OCI-LY7 (cell line): ENCODE measurements around the gene BDKRB2. TPM values are rescaled to one million over a fixed set of nuclear protein-coding genes. Genes with fewer than 3 reads are reported as not detected.

Source experiments
- BruUV-seq: library from RNA; stranded (reverse); fragments of 400-500 nt; replicated peaks from 2 replicates; lab custom pipeline; 2021; lab: Mats Ljungman, UMichigan
- CTCF ChIA-PET: fragments of 300-600 bp; sonication (Branson Sonifier 250); formaldehyde crosslinking; loops from one replicate; lab custom pipeline; 2022; ENCODE audit warnings: antibody characterized with exemption; ENCODE audit not compliant: unreplicated experiment; lab: Charles Lee
- POLR2A ChIA-PET: fragments of 300-600 bp; sonication (Branson Sonifier 250); formaldehyde crosslinking; loops from one replicate; lab custom pipeline; 2022; ENCODE audit warnings: antibody characterized with exemption; lab: Charles Lee
- DNase-seq: peaks from one replicate; pipeline ENCODE4 v3.0.0-alpha.2; 2015; ENCODE audit warnings: low spot score
- H2AFZ ChIP-seq: fragments of 200-600 bp; sonication (generic), shearing (Covaris generic); 2 replicates; pipeline ENCODE4 v1.6.1; 2014; ENCODE audit warnings: mild to moderate bottlenecking, antibody characterized with exemption, low read length, moderate library complexity
- H3K27ac ChIP-seq: fragments of 200-600 bp; sonication (generic); 2 replicates; pipeline ENCODE4 v1.5.1; 2014; ENCODE audit warnings: mixed run types, low read depth, mild to moderate bottlenecking, moderate library complexity, low read length, inconsistent platforms; ENCODE audit not compliant: poor library complexity, severe bottlenecking
- H3K36me3 ChIP-seq: fragments of 200-600 bp; sonication (generic); 2 replicates; pipeline ENCODE4 v1.6.1; 2014; ENCODE audit warnings: mild to moderate bottlenecking, antibody characterized with exemption, low read length, moderate library complexity, mixed read lengths; ENCODE audit not compliant: insufficient read depth
- H3K4me1 ChIP-seq: fragments of 200-600 bp; sonication (generic); 2 replicates; pipeline ENCODE4 v1.5.1; 2014; ENCODE audit warnings: mild to moderate bottlenecking, low read length; ENCODE audit not compliant: insufficient read depth, poor library complexity, severe bottlenecking
- H3K4me2 ChIP-seq: fragments of 200-600 bp; sonication (generic); 2 replicates; pipeline ENCODE4 v1.6.1; 2014; ENCODE audit warnings: mild to moderate bottlenecking, low read length
- H3K4me3 ChIP-seq: fragments of 200-600 bp; sonication (generic); 2 replicates; pipeline ENCODE4 v1.5.1; 2014; ENCODE audit warnings: mild to moderate bottlenecking, low read depth, low read length; ENCODE audit not compliant: poor library complexity, severe bottlenecking
- H3K79me2 ChIP-seq: fragments of 200-600 bp; sonication (generic); 2 replicates; pipeline ENCODE4 v1.6.1; 2016; ENCODE audit warnings: low read depth, mild to moderate bottlenecking, low read length, moderate library complexity, mixed read lengths; ENCODE audit not compliant: insufficient read depth
- H3K9me2 ChIP-seq: fragments of 200-600 bp; sonication (generic); 2 replicates; pipeline ENCODE4 v1.6.1; 2016; ENCODE audit warnings: mild to moderate bottlenecking, low read length, mixed read lengths; ENCODE audit not compliant: insufficient read depth
- H3K9me3 ChIP-seq: fragments of 200-600 bp; sonication (generic); 2 replicates; pipeline ENCODE4 v1.6.1; 2014; ENCODE audit warnings: mild to moderate bottlenecking, mixed run types, low read length, mixed read lengths
- H4K20me1 ChIP-seq: fragments of 200-600 bp; sonication (generic); 2 replicates; pipeline ENCODE4 v1.6.1; 2014; ENCODE audit warnings: mild to moderate bottlenecking, antibody characterized with exemption, low read length, moderate library complexity, mixed read lengths; ENCODE audit not compliant: insufficient read depth
- CTCF ChIP-seq: fragments of 200-600 bp; sonication (generic); conservative IDR thresholded peaks from 2 replicates; pipeline ENCODE4 v1.5.1; 2014; ENCODE audit warnings: mild to moderate bottlenecking, antibody characterized with exemption, low read length, moderate library complexity, mixed read lengths
- EZH2phosphoT487 ChIP-seq: fragments of 200-600 bp; sonication (generic); IDR thresholded peaks from 2 replicates; pipeline ENCODE4 v1.6.1; 2018; ENCODE audit warnings: low read depth, borderline replicate concordance, mild to moderate bottlenecking, mixed run types, antibody characterized with exemption, low read length, moderate library complexity, mixed read lengths
- intact Hi-C: fragments of 100-400 bp; cut with micrococcal nuclease; formaldehyde crosslinking; loops from one replicate; pipeline ENCODE4 v1.10.0; 2022; ENCODE audit not compliant: unreplicated experiment
- total RNA-seq, 2 experiments: library from RNA; depleted of rRNA in 1 of 2; stranded (reverse); fragments of >200 nt in 1 of 2; shearing (Covaris generic) in 1 of 2; gene quantifications; 2 replicates each; pipeline ENCODE4 v1.2.3, GENCODE V29; 2014 to 2022

The BDKRB2 gene
- total RNA-seq, 2 experiments from 2014 or later = 0.17 TPM; not detected in 1

- Histone ChIP-seq H4K20me1 (no peaks in the 10 kb centered on the region), H3K36me3 (no peaks in the 10 kb centered on the region), H2AFZ (no peak overlapping the region), H3K4me3 (no peak overlapping the region), H3K9me2 (no peaks in the 10 kb centered on the region), H3K27ac (no peak overlapping the region), H3K4me1 (no peaks in the 10 kb centered on the region), H3K4me2 (no peak overlapping the region), H3K79me2 (no peaks in the 10 kb centered on the region), H3K9me3 (no peaks in the 10 kb centered on the region)
- no peak for DNase-seq
- TF ChIP-seq CTCF = no peak
- no peak for TF ChIP-seq EZH2phosphoT487
- BruUV-seq = no TSS peak
- POLR2A ChIA-PET = no interaction called here
- CTCF ChIA-PET = no interaction called here
- intact Hi-C loops = no loop called here
Observed at GRCh38 chr14:96213871-96214465, 9.3 kb downstream of the BDKRB2 start.

DNA sequence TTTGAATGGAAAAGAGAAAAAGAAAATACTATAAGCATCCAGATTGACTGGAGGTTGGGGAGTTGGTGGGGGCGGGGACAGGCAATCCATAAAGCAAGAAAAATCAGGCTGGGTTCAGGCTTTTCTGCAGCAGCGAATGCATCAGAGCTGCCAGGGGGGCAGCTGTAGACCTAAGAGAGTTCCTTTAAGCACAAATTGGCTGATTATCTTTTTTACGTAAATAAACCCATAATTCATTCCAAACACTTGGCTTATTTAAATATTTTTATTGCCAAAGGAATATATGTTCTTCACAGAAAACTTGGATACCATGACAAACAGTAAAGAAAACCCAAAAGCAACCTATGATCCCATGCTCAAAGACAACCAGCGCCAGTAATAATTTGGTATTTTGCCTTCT is 10.2 kb downstream of the BDKRB2 start:
- Histone ChIP-seq H3K9me3 (no peaks in the 10 kb centered on the region), H3K4me3 (no peak overlapping the region), H2AFZ (no peak overlapping the region), H3K27ac (no peak overlapping the region), H3K79me2 (no peaks in the 10 kb centered on the region), H3K4me2 (no peak overlapping the region), H3K4me1 (no peaks in the 10 kb centered on the region), H4K20me1 (no peaks in the 10 kb centered on the region), H3K9me2 (no peaks in the 10 kb centered on the region), H3K36me3 (no peaks in the 10 kb centered on the region)
- intact Hi-C loops = no loop called here
- TF ChIP-seq EZH2phosphoT487 = no peak
- CTCF ChIA-PET = no interaction called here
- POLR2A ChIA-PET = no interaction called here
- BruUV-seq = no TSS peak
- no peak for DNase-seq

DNA sequence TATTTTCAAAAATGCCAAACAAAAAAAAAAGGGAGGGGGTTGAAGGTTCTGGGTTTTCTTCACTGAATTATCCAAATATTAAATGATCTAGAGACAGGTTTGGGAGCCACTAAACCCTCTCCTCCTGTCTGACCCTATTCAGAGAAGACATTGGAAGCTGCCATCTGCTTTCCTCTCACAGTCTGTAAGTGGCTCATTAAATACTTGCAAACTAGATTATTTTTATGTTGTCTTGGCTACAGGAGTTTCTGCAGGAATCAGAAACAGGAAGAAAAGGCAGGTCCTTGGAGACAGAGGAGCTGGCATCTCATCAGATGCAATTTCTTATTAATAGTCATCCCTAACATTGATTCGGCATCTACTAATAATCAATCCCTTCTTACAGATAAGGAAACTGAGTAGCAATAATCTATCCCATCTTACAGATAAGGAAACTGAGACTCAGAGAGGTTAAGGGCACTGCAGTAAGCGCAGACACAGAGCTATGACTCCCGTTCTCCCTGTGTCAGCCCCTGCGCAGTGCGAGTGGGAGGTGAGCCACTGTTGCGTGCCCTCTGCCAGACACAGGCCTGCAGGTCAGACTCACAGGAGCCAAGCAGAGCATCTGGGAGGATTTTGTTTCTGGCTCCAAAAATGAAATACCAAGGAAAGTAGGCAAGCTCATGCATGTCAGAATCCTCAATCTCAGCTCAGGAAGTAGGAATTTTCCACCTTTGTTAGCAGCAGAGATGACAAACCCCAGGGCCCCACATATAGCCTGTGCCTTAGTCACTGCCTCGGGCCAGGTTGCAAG is 11.0 kb downstream of the BDKRB2 start:
- Histone ChIP-seq H3K27ac (no peak overlapping the region), H3K9me3 (no peaks in the 10 kb centered on the region), H3K4me2 (no peak overlapping the region), H3K36me3 (no peaks in the 10 kb centered on the region), H3K9me2 (no peaks in the 10 kb centered on the region), H3K79me2 (no peaks in the 10 kb centered on the region), H3K4me3 (no peak overlapping the region), H3K4me1 (no peaks in the 10 kb centered on the region), H2AFZ (no peak overlapping the region), H4K20me1 (no peaks in the 10 kb centered on the region)
- no TSS peak for BruUV-seq
- DNase-seq = no peak
- TF ChIP-seq CTCF = no peak
- no peak for TF ChIP-seq EZH2phosphoT487
- ChIA-PET POLR2A (interaction anchor here (1.1 kb wide), 1 partner anchor 10 kb away, joined by 3 read pairs; no protein-coding TSS in a partner anchor), CTCF (no interaction called here)
- intact Hi-C loops = no loop called here
